NCI-H128 (cell line): ENCODE results near the gene A4GNT.

Experiments used
- DNase-seq: peaks from one replicate; lab custom pipeline; 2025; ENCODE audit not compliant: unreplicated experiment; lab: John Stamatoyannopoulos, UW

The A4GNT gene

GRCh38 chr3:138081371-138082084 lies 50.7 kb downstream of the A4GNT start:
- DNase-seq = no peak

- DNase-seq = no peak
Measured at GRCh38 chr3:138079901-138080300, 52.3 kb downstream of the A4GNT start.

- no peak for DNase-seq
Measured at GRCh38 chr3:138078901-138079344, 53.3 kb downstream of the A4GNT start.

- DNase-seq = no peak
Measured at GRCh38 chr3:138078096-138078495, 54.1 kb downstream of the A4GNT start.
